K562 (cell line): ENCODE results near the gene SLC34A1. TPM values are rescaled to one million over a fixed set of nuclear protein-coding genes. Genes with fewer than 3 reads are reported as not detected.

Source experiments
- ATAC-seq: fragments of 200-7000 bp; cut with Tn5 transposase; 3 replicates; pipeline ENCODE4 v1.9.1; 2020; ENCODE audit warnings: moderate library complexity
- BruUV-seq: library from RNA; stranded (reverse); fragments of 400-500 nt; replicated peaks from 2 replicates; lab custom pipeline; 2021; lab: Mats Ljungman, UMichigan
- CTCF ChIA-PET: fragments of 300-600 bp; formaldehyde crosslinking; extraction: SDS; loops from one replicate; lab custom pipeline; 2021; ENCODE audit warnings: low intra/inter-chr PET ratio; lab: Yijun Ruan, JAX
- POLR2A ChIA-PET: fragments of 300-600, 350-650 bp; sonication (Branson Sonifier 250); formaldehyde crosslinking; extraction: SDS; loops from one replicate; lab custom pipeline; 2021; ENCODE audit warnings: antibody characterized with exemption, inconsistent platforms; lab: Yijun Ruan, JAX
- DNase-seq, 4 experiments: peaks; one replicate each; pipeline versions ENCODE4 v3.0.0 to v3.0.0-alpha.2; 2011 to 2018; ENCODE audit warnings: low spot score in 3 of 4, mixed read lengths in 3 of 4; ENCODE audit errors: extremely low read depth in 1 of 4
- FAIRE-seq: peaks from 2 replicates; lab custom pipeline; 2011; peaks lifted over from hg19 to GRCh38; lab: Jason Lieb, UNC
- H2AFZ ChIP-seq: 2 replicates; pipeline ENCODE4 v1.6.0; 2011; ENCODE audit warnings: low read depth, low read length, control low read depth, inconsistent platforms
- H3K27ac ChIP-seq: fragments of 200-600 bp; 3 replicates; pipeline ENCODE4 v1.8.0; 2011; ENCODE audit warnings: low read depth, mild to moderate bottlenecking, control low read depth, inconsistent platforms, low read length, moderate library complexity, mixed read lengths; ENCODE audit errors: extremely low read depth
- H3K27me3 ChIP-seq, 2 experiments: fragments of 300-600 bp in 1 of 2; 2 replicates in 1 of 2; 3 replicates in 1 of 2; pipeline versions ENCODE4 v1.6.0 to v1.8.0; 2011; ENCODE audit warnings: inconsistent platforms in 2 of 2, low read length in 2 of 2, mild to moderate bottlenecking in 1 of 2, mixed read lengths in 1 of 2, moderate library complexity in 1 of 2; ENCODE audit not compliant: control insufficient read depth in 2 of 2, insufficient read depth in 2 of 2
- H3K36me3 ChIP-seq: fragments of 300-600 bp; 3 replicates; pipeline ENCODE4 v1.8.0; 2011; ENCODE audit warnings: mild to moderate bottlenecking, low read length, inconsistent platforms; ENCODE audit not compliant: control insufficient read depth, insufficient read depth
- H3K4me1 ChIP-seq, 2 experiments: fragments of 200-600 bp in 1 of 2; replicated peaks in 1 of 2; 2 replicates in 1 of 2; 3 replicates in 1 of 2; pipeline versions ENCODE4 v1.5.1 to v1.8.0; 2011; ENCODE audit warnings: inconsistent platforms in 2 of 2, low read length in 2 of 2, mild to moderate bottlenecking in 1 of 2, mixed read lengths in 1 of 2, moderate library complexity in 1 of 2; ENCODE audit not compliant: control insufficient read depth in 2 of 2, insufficient read depth in 2 of 2
- H3K4me2 ChIP-seq: 2 replicates; pipeline ENCODE4 v1.6.1; 2011; ENCODE audit warnings: low read length, control low read depth, inconsistent platforms, mixed read lengths; ENCODE audit not compliant: insufficient read depth
- H3K4me3 ChIP-seq: fragments of 200-600 bp; sonication (generic), shearing (Covaris generic); 2 replicates; pipeline ENCODE4 v1.5.1; 2016; ENCODE audit warnings: control low read depth, inconsistent platforms
- H3K79me2 ChIP-seq: fragments of 200-600 bp; 3 replicates; pipeline ENCODE4 v1.8.0; 2011; ENCODE audit warnings: low read length, inconsistent platforms; ENCODE audit not compliant: control insufficient read depth, insufficient read depth
- H3K9ac ChIP-seq, 2 experiments: 2 replicates each; pipeline versions ENCODE4 v1.6.0 to v1.6.1; 2011; ENCODE audit warnings: low read depth in 2 of 2, low read length in 2 of 2, control low read depth in 1 of 2, inconsistent platforms in 1 of 2, mild to moderate bottlenecking in 1 of 2, mixed read lengths in 1 of 2; ENCODE audit not compliant: insufficient read depth in 1 of 2
- H3K9me1 ChIP-seq: one replicate; pipeline ENCODE4 v1.6.0; 2011; ENCODE audit warnings: inconsistent platforms, mild to moderate bottlenecking, low read length, moderate library complexity; ENCODE audit not compliant: control insufficient read depth, insufficient read depth
- H3K9me3 ChIP-seq: replicated peaks from 2 replicates; pipeline ENCODE4 v1.5.1; 2011; ENCODE audit warnings: low read depth, low read length, inconsistent platforms; ENCODE audit not compliant: control insufficient read depth, insufficient read depth
- H4K20me1 ChIP-seq: replicated peaks from 2 replicates; pipeline ENCODE4 v1.6.1; 2011; ENCODE audit warnings: low read length, inconsistent platforms, mixed read lengths; ENCODE audit not compliant: control insufficient read depth, insufficient read depth
- GTF2F1 ChIP-seq: IDR thresholded peaks from 2 replicates; pipeline ENCODE4 v1.6.1; 2011; ENCODE audit warnings: low read depth, low read length, improper control_type of control experiment
- HIVEP1 ChIP-seq: fragments of 250-450 bp; sonication (Bioruptor Pico); IDR thresholded peaks from 2 replicates; pipeline ENCODE4 v1.4.0; 2020; ENCODE audit warnings: mild to moderate bottlenecking
- L3MBTL2 ChIP-seq: fragments of 450-650 bp; IDR thresholded peaks from 2 replicates; pipeline ENCODE4 v1.6.1; 2016; ENCODE audit warnings: mild to moderate bottlenecking, moderate library complexity
- PCBP1 ChIP-seq: fragments of 200-400 bp; formaldehyde crosslinking; IDR thresholded peaks from 2 replicates; pipeline ENCODE4 v1.6.1; 2018; ENCODE audit warnings: mild to moderate bottlenecking, low read depth, low read length; ENCODE audit not compliant: poor library complexity, severe bottlenecking
- POLR3A ChIP-seq: IDR thresholded peaks from 2 replicates; pipeline ENCODE4 v1.6.1; 2011; ENCODE audit warnings: borderline replicate concordance, mild to moderate bottlenecking, moderate library complexity; ENCODE audit not compliant: insufficient read length, insufficient read depth; ENCODE audit errors: extremely low read depth
- RBM15 ChIP-seq: fragments of 200-400 bp; formaldehyde crosslinking; IDR thresholded peaks from 2 replicates; pipeline ENCODE4 v1.6.1; 2018; ENCODE audit warnings: mild to moderate bottlenecking, low read length, moderate library complexity; ENCODE audit not compliant: insufficient read depth
- SAFB ChIP-seq: fragments of 200-400 bp; formaldehyde crosslinking; IDR thresholded peaks from 2 replicates; pipeline ENCODE4 v1.6.1; 2017; ENCODE audit warnings: low read depth, low read length, borderline replicate concordance
- SREBF2 ChIP-seq: sonication (generic); formaldehyde crosslinking; IDR thresholded peaks from 2 replicates; pipeline ENCODE4 v1.4.0; 2020; ENCODE audit warnings: mild to moderate bottlenecking, missing genetic modification reagents
- ZBTB34 ChIP-seq: fragments of 250-450 bp; sonication (Bioruptor Pico); IDR thresholded peaks from 2 replicates; pipeline ENCODE4 v1.8.0; 2021; ENCODE audit warnings: mild to moderate bottlenecking, moderate library complexity
- ZC3H4 ChIP-seq: sonication (generic); formaldehyde crosslinking; IDR thresholded peaks from 2 replicates; pipeline ENCODE4 v1.9.0; 2021; ENCODE audit warnings: missing genetic modification reagents, borderline replicate concordance
- ZFP36 ChIP-seq: fragments of 150-350 bp; IDR thresholded peaks from 2 replicates; pipeline ENCODE4 v1.6.1; 2018; ENCODE audit warnings: low read length, low read depth; ENCODE audit not compliant: partially characterized antibody
- ZNF277 ChIP-seq: fragments of 250-450 bp; sonication (Bioruptor Pico); IDR thresholded peaks from 2 replicates; pipeline ENCODE4 v1.8.0; 2022; ENCODE audit warnings: inconsistent platforms, mild to moderate bottlenecking, moderate library complexity, borderline replicate concordance
- ZNF445 ChIP-seq: fragments of 250-450 bp; sonication (Bioruptor Pico); IDR thresholded peaks from 2 replicates; pipeline ENCODE4 v1.4.0; 2020; ENCODE audit warnings: low read depth, mild to moderate bottlenecking, moderate library complexity
- ZNF586 ChIP-seq: fragments of 450-650 bp; formaldehyde crosslinking; conservative IDR thresholded peaks from 2 replicates; pipeline ENCODE4 v1.4.0; 2020; ENCODE audit warnings: mild to moderate bottlenecking, moderate library complexity
- ZNF644 ChIP-seq: fragments of 200-800 bp; sonication (Bioruptor generic); IDR thresholded peaks from 2 replicates; pipeline ENCODE4 v1.6.1; 2016; ENCODE audit warnings: low read depth, missing genetic modification characterization, missing compliant biosample characterization
- WGBS: fragments of 100-300 bp; shearing (Covaris generic); methylation state at CpG from one replicate; pipeline ENCODE4 v1.1.6; 2016; ENCODE audit warnings: low coverage, mixed read lengths; ENCODE audit not compliant: insufficient coverage; ENCODE audit errors: missing lambda C conversion rate; 5-methylcytosine and 5-hydroxymethylcytosine counted together
- in situ Hi-C: fragments of 300-500 bp; cut with MboI; formaldehyde crosslinking; loops from 4 replicates; pipeline ENCODE4 v1.15.0; 2018; ENCODE audit warnings: inconsistent platforms, mixed read lengths
- intact Hi-C: fragments of 100-400 bp; cut with micrococcal nuclease; formaldehyde crosslinking; loops from 2 replicates; pipeline ENCODE4 v1.14.2; 2022
- polyA plus RNA-seq, 8 experiments: library from polyadenylated mRNA; depleted of rRNA in 4 of 8; stranded (reverse) in 5 of 8; unstranded in 3 of 8; fragments of >200 nt; fragmentation: Nextera tagmentation in 2 of 8; fragmentation: Illumina TruSeq in 1 of 8; extraction: Ambion mirVana in 2 of 8; extraction: Trizol in 1 of 8; gene quantifications; 2 replicates each; pipeline versions ENCODE4 v1.2.1 to v1.2.3, GENCODE V29; 2011 to 2014; ENCODE audit warnings: inconsistent platforms in 1 of 8, missing spikeins in 1 of 8
- total RNA-seq, 7 experiments: library from RNA; depleted of rRNA in 6 of 7; stranded (reverse); fragments of >200 nt in 6 of 7; fragmentation: Illumina TruSeq in 2 of 7; extraction: Trizol in 2 of 7; gene quantifications; 2 replicates each; pipeline versions ENCODE4 v1.2.1 to v1.2.3, GENCODE V29; 2011 to 2021; ENCODE audit warnings: low replicate concordance in 1 of 7
- TF ChIP-seq, protein P1 (sequence below): sonication (generic); formaldehyde crosslinking; IDR thresholded peaks from 2 replicates; pipeline ENCODE4 v1.8.0; 2022; ENCODE audit warnings: mild to moderate bottlenecking, missing genetic modification reagents
- TF ChIP-seq, protein P2 (sequence below): fragments of 450-650 bp; IDR thresholded peaks from 2 replicates; pipeline ENCODE4 v1.6.1; 2016; ENCODE audit warnings: borderline replicate concordance

Gene SLC34A1
- total and polyA plus RNA-seq, 9 of the 15 experiments (the other 6 are each of a cell fraction or from before 2014, with no cell fraction given), result not detected

- Histone ChIP-seq H3K4me3 (no peak overlapping the region), H3K36me3 (no peaks in the 10 kb centered on the region), H3K9me1 (no peaks in the 10 kb centered on the region), H3K27ac (no peak overlapping the region), H4K20me1 (no peaks in the 10 kb centered on the region), H3K9ac (no peak overlapping the region), H3K79me2 (no peaks in the 10 kb centered on the region), H2AFZ (no peak overlapping the region), H3K27me3 (peaks cover 0 to 12% of the 10 kb centered on the region in 2 experiments; a peak in 2 of 5 replicates), H3K4me2 (no peak overlapping the region), H3K9me3 (no peaks in the 10 kb centered on the region), H3K4me1 (peaks cover 7 to 16% of the 10 kb centered on the region in 2 experiments; a peak in 3 of 5 replicates)
- BruUV-seq, result no TSS peak
- ATAC-seq (no peak), DNase-seq (no peak), FAIRE-seq (no peak)
- CTCF ChIA-PET, result interaction anchor here (4.6 kb wide), 1 partner anchor 67 kb away, joined by 78 read pairs; no protein-coding TSS in a partner anchor
- intact Hi-C loops, result no loop called here
- in situ Hi-C loops, result no loop called here
- 55% methylated on average over 10 of the region's 10 CpGs for WGBS
- POLR2A ChIA-PET, result interaction anchor here (0.5 to 1.8 kb wide), 2 partner anchors 45 to 48 kb away, joined by 3 to 5 read pairs; no protein-coding TSS in a partner anchor
- no peak for TF ChIP-seq ZFP36
- TF ChIP-seq HIVEP1, result no peak
- TF ChIP-seq L3MBTL2, result no peak
- no peak for TF ChIP-seq GTF2F1
- no peak for TF ChIP-seq ZNF445 (CRISPR knock-in tag)
- no peak for TF ChIP-seq ZBTB34 (CRISPR knock-in tag)
- no peak for TF ChIP-seq ZNF586
- no peak for TF ChIP-seq SREBF2 (CRISPR knock-in tag)
- TF ChIP-seq, protein P1, sequence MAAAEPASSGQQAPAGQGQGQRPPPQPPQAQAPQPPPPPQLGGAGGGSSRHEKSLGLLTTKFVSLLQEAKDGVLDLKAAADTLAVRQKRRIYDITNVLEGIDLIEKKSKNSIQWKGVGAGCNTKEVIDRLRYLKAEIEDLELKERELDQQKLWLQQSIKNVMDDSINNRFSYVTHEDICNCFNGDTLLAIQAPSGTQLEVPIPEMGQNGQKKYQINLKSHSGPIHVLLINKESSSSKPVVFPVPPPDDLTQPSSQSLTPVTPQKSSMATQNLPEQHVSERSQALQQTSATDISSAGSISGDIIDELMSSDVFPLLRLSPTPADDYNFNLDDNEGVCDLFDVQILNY (CRISPR knock-in tag), result no peak
- no peak for TF ChIP-seq SAFB
- no peak for TF ChIP-seq ZNF644
- TF ChIP-seq POLR3A, result no peak
- TF ChIP-seq RBM15, result no peak
- no peak for TF ChIP-seq ZC3H4
- no peak for TF ChIP-seq ZNF277 (CRISPR knock-in tag)
- TF ChIP-seq PCBP1, result no peak
- TF ChIP-seq, protein P2, sequence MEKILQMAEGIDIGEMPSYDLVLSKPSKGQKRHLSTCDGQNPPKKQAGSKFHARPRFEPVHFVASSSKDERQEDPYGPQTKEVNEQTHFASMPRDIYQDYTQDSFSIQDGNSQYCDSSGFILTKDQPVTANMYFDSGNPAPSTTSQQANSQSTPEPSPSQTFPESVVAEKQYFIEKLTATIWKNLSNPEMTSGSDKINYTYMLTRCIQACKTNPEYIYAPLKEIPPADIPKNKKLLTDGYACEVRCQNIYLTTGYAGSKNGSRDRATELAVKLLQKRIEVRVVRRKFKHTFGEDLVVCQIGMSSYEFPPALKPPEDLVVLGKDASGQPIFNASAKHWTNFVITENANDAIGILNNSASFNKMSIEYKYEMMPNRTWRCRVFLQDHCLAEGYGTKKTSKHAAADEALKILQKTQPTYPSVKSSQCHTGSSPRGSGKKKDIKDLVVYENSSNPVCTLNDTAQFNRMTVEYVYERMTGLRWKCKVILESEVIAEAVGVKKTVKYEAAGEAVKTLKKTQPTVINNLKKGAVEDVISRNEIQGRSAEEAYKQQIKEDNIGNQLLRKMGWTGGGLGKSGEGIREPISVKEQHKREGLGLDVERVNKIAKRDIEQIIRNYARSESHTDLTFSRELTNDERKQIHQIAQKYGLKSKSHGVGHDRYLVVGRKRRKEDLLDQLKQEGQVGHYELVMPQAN, result no peak
Observed at GRCh38 chr5:177388521-177389052, 4.4 kb downstream of the SLC34A1 start.
